GM21515 (cell line): ENCODE measurements around the gene CTNNB1.

ENCODE experiments used
- ATAC-seq: cut with Tn5 transposase; IDR thresholded peaks from one replicate; pipeline ENCODE4 v1.9.1; 2021; ENCODE audit not compliant: unreplicated experiment

CTNNB1 gene

GRCh38 chr3:41198950-41199865 lies at the start of gene CTNNB1:
TSS of gene CTNNB1 (plus strand) at chr3:41199505. CDS start at chr3:41224069, 24,564 bp downstream.
- ATAC-seq = peak; percentile 72

DNA sequence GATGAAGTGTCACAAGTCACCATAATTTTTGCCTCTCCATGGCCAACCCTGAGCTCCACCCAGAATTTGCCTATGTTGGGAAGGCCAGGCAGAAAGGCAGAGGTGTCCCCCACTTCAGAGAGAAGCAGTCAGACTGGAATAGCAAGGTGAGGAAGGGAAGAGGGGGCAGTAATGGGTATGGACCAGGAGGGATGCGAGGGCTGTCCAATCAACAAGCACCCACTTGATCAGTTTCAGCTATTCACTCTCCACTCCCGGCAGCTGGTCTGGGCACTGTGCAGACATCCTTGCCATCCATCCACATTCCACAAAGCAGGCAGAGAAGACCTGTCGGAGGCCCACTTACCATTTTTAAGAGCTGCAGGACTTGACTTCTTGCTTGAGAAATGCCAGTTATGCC lies 43.5 kb upstream of the CTNNB1 start:
- ATAC-seq = no peak

DNA sequence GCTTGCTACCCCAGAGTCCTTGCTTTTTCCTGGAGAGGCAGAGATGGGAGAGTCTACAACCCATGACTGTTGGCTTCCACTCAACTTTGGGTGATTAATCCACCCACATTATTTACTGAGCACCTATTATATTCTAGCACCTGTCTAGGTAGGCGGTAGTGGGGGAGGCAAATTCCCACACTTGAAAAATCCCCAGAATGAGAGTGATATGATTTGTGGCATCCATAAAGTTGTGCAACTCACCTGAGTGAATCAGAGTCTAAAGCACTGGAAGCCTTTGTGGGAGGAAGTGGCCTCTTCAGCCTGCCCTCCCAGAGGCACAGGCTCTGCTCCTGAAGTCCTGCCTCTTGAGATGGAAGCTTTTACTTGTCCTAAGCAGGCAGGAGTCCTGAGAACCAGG lies 40.4 kb upstream of the CTNNB1 start:
- no peak for ATAC-seq

GRCh38 chr3:41159588-41160189 lies 39.6 kb upstream of the CTNNB1 start:
- ATAC-seq = no peak

DNA sequence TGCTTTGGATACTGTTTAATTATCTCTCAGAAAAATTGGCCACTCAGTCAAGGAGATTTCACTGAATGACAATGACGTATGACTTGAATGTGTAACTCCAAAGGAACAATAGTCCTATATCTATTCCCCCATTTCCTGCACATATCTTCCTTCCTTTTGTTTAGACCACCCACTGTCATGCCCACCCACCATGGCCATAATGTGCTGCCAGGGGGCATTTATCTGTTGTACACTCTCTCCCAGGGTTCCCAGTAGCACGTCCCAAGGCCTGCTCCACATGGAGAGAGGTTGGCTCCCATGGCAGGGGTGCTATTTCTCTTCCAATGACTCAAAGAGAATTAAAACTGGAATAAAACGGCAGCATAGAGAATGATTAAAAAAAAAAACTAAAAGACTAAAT lies 36.8 kb upstream of the CTNNB1 start:
- ATAC-seq = no peak

DNA sequence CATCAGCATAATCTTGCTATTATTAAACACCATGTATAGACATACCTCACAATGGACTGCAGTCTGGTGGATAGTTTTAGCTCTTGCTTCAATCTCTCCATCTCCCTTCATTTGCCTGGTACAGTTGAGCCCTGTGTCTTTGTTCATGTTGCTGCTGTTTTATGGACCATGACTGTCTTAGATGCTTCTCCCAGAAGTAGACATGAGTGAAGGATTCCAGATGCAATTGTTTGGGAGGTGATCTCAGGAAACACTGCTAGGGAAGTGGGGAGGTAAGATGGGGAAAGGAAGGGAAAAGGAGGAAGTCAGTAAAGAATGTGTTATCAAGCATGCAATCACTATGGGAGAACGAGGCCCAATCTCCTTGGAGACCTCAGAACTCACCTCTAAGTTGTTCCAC lies 36.3 kb upstream of the CTNNB1 start:
- ATAC-seq = no peak

GRCh38 chr3:41163421-41163820 lies 35.9 kb upstream of the CTNNB1 start:
- ATAC-seq = no peak

DNA sequence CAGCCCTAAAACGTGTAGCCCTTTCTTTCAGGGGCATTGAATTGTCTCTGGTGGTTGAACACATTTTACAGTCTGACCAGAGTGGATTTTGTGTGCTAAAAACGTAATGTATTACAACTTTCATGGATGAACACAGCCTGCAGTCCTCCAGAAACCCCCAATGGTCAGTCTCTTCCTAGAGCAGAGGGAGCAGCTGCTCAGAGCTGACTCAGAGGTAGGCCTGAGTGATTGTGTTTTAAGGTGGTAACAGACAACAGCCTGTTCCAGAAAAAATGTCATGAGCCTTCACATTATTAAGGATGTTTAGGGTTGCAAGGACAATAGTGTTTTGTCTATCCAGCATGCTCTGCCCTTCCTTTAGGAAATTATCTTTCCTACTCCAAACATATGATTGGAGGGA lies 34.5 kb upstream of the CTNNB1 start:
- ATAC-seq = no peak

GRCh38 chr3:41167722-41168497 lies 31.4 kb upstream of the CTNNB1 start:
- no peak for ATAC-seq

DNA sequence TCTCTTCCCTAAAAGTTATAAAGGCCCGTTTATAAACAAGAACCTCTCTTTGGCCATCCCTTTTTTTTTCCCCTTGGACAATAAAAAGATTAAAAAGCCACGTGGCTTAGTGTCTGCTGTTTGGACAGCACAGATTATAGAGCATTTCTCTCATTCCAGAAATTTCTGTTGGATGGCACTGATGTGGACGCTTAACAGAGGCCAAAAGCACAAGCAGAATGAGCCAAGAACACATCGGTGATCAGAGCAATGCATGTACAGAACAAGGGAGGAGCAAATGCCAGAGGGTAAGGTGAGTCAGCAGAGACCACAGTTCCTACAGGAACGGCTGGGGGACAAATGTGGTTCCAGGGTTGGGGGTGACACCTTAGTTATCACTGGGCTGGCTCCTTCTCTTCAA lies 30.3 kb upstream of the CTNNB1 start:
- ATAC-seq = no peak

GRCh38 chr3:41173926-41174885 lies 25.1 kb upstream of the CTNNB1 start:
- no peak for ATAC-seq

GRCh38 chr3:41175365-41175764 lies 23.9 kb upstream of the CTNNB1 start:
- no peak for ATAC-seq

DNA sequence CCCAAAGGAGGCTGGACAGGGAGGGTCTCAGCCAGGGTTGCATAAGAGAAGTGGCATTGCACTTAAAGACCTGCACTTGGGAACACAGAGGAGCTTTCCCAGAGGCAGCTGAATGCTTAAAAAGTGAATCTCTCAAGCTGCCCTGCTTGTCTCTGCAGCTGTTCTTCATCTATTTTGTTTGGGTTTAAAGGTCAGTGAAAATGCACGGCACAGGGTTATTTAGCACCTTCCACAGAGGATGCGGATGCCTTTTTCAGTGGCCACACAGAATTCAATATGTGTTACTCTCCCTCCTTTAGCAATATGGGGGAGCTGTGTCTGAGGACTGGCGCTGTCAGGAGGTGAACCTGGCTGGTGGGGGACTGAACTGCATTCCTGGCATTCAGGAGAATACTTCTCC lies 22.7 kb upstream of the CTNNB1 start:
- ATAC-seq = no peak

GRCh38 chr3:41178576-41178975 lies 20.7 kb upstream of the CTNNB1 start:
- ATAC-seq = no peak

GRCh38 chr3:41180396-41180795 lies 18.9 kb upstream of the CTNNB1 start:
- ATAC-seq = no peak

DNA sequence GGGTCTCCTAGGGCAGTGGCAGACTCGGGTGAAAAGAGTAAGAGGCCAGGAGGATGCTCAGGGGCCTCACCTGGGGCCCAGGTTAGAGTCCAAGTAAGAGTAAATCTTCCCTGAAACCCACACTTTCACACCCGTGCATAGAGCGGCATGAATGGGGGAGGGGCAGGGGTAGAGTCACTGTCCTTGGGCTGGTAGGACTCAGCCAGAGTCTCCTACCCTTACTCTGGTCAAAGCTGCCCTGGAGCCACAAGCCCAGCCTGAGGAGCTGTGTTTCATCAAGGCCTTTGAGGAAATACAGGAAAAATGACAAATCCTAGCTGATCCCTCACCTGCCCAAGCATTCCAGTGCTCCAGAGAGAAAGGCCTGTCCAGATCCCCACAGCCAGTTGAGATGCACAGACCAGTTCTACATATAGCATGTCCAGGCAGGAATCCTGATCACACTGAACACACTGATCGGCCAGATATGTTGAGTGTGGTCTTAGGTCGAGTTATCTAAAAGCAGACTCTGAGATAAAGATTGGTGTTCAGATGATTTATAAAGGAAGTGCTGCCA lies 16.7 kb upstream of the CTNNB1 start:
- no peak for ATAC-seq

DNA sequence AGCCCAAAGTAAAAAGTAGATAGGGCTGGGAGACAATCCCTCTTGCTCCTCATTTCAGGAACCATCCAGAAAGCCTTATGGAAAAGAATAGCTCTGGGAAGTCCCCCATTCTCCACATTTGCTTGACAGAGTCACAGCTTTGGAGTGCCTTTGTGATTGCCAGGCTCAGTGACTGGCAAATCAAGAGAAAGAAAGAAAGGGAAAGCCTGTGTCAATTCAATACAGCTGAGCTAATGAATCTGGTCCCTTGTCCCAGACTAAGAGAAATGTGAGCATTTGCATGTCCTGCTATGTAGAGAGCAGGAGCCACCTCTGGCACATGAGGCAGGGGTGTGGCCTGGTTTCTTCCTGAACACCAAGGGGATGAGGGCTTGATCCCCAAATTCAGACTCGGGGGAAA lies 14.9 kb upstream of the CTNNB1 start:
- no peak for ATAC-seq

DNA sequence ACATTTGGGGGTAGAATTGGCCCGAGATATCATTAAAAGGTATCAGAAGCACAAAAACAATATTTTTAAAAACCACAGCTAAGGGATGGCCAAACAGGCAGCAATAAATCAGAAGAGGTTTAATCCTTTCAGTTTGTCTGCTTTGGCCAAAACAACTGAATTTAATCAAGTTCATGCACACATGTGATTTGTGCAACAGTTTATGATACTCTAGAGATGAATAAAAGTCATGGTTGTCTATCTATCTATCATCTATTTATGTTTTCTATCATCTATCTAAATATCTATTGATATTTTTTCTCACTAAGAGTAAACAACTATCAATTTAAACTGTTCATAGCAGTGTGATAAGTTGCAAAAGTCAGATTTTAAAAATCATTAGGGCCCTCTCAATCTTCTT lies 13.0 kb upstream of the CTNNB1 start:
- no peak for ATAC-seq

DNA sequence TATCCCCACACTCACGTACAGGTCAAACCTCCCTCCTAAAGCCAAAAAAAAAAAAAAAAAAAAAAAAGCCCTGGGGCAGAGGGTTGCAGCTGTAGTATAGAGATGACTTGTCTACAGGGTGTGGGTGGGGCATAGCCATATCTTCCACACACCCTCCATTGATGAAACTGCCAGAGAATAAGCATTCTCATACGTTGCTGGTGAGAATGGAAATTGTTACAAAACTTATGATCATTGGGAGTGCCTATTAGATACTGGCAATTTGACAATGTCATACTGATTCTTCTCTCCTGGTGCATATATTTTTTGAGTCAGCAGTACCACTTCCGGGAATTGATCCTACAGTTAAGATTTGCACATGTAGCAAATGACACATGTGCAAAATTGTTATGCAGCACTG lies 11.0 kb upstream of the CTNNB1 start:
- ATAC-seq = no peak
